Measurements from ENCODE around the gene ABCA1. TPM values are rescaled to one million over a fixed set of nuclear protein-coding genes. Genes with fewer than 3 reads are reported as not detected.
A peak's percentile ranks its signal among the peaks of the same experiment; 100 is the strongest.

The ABCA1 gene
- total RNA-seq, 2 experiments from 2014 or later = 4.5 to 5.2 TPM

DNA sequence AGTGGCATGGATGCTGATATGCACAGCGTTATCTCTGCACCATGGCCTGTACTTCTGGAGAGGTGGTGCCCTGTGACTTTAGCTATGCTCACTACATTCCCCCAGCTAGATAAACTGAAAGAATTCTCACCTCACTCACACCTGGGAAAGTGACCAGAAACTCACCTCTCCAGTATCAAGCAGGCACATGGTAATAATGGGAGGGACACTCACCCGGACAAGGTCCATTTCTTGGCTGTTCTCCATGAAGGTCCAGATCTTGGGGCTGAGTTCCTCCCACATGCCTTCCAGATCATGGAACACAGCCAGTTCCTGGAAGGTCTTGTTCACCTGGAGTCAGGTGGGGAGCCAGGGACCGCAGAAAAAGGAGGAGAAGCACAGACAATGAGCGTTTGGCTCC lies 91.2 kb downstream of the ABCA1 start:
- H3K4me3 Mint-ChIP-seq = no peak overlapping the region
- no peak for DNase-seq

DNA sequence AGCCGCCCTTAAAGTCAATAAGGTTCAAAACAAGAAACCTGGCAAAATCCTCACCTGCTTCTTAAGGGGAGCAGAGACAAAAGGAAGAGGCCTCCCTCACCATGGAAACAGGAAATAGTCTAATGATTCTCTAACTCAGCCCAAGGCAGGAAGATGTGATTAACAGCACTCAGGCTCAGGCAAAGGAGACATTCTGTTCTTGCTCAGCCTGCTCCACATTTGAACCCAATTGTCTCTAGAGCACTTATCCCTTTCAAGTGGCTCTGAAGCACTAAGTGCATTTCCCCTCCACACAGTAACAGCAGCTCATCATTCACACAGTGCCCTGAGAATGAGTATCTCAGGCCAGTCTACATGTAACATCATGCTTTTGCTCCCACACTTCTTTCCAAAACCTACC lies 91.7 kb downstream of the ABCA1 start:
- Mint-ChIP-seq H3K27ac (peak overlapping the region; percentile 42), H3K9me3 (ENCODE audit: low read depth) (no peaks in the 10 kb centered on the region), H3K4me1 (peaks cover 12% of the 10 kb centered on the region), H3K4me3 (no peak overlapping the region), H3K36me3 (ENCODE audit: low read depth) (peaks cover 3% of the 10 kb centered on the region), H3K27me3 (no peaks in the 10 kb centered on the region)
- intact Hi-C loops (cut with DNase I, micrococcal nuclease) = no loop called here
- CTCF ChIA-PET = no interaction called here
- ATAC-seq = peak; percentile 78
- DNase-seq = no peak
- POLR2A ChIA-PET = no interaction called here

More for the DNA sequence above, 91.2 kb downstream of the ABCA1 start:
- ChIA-PET POLR2A (no interaction called here), CTCF (no interaction called here)
- Mint-ChIP-seq H3K27ac (peak overlapping the region; percentile 42), H3K4me1 (peaks cover 12% of the 10 kb centered on the region), H3K36me3 (ENCODE audit: low read depth) (no peaks in the 10 kb centered on the region), H3K9me3 (ENCODE audit: low read depth) (no peaks in the 10 kb centered on the region), H3K27me3 (no peaks in the 10 kb centered on the region)
- intact Hi-C loops (cut with DNase I, micrococcal nuclease) = no loop called here
- no peak for ATAC-seq

DNA sequence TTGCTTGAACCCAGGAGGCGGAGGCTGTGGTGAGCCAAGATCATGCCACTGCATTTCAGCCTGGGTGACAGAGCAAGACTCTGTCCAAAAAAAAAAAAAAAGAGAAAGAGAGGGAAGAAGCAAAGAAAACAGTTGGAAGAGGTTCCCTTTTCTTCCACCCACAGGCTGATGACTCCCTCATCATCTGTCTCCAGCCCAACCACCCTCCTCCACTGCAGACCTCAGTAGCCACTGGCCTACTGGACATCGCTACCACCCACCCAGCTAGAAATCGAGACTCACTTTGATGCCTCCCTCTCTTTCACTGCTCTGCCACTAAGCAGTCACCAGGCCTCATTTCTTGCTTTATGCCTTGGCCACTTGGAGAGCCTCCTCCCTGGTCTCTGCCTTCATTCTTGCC lies 92.8 kb downstream of the ABCA1 start:
- Mint-ChIP-seq H3K36me3 (ENCODE audit: low read depth) (peaks cover 6% of the 10 kb centered on the region), H3K9me3 (ENCODE audit: low read depth) (no peaks in the 10 kb centered on the region), H3K27me3 (no peaks in the 10 kb centered on the region), H3K4me3 (no peak overlapping the region), H3K4me1 (peaks cover 12% of the 10 kb centered on the region), H3K27ac (peak overlapping the region; percentile 2)
- ATAC-seq (no peak), DNase-seq (no peak)
- CTCF ChIA-PET = interaction anchor here (0.7 kb wide), 1 partner anchor 512 kb away, joined by 5 read pairs; no protein-coding TSS in a partner anchor
- intact Hi-C loops (cut with DNase I, micrococcal nuclease) = no loop called here
- POLR2A ChIA-PET = no interaction called here

DNA sequence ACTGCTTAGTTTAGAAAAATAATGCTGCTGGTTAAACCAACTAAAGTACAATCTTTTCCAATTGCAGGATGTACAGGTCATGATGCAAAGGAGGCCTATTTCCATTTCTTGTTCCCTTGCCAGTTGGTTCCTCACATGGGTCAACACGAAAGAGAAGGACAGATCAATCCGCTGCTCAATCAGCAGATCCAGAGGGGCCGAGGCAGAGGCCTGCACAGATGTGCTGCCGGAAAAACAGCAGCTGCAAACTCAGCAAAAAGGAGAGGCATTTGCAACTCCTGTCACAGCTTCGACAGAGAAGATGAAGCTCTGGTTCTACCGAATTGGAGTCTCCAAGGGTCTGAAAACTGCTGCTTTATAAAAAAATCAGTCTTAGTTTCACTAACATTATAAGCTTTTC lies 94.3 kb downstream of the ABCA1 start:
- intact Hi-C loops (cut with DNase I, micrococcal nuclease) = no loop called here
- ATAC-seq (no peak), DNase-seq (no peak)
- Mint-ChIP-seq H3K4me1 (peaks cover 12% of the 10 kb centered on the region), H3K4me3 (no peak overlapping the region), H3K9me3 (ENCODE audit: low read depth) (no peaks in the 10 kb centered on the region), H3K27ac (no peak overlapping the region), H3K36me3 (ENCODE audit: low read depth) (peaks cover 10% of the 10 kb centered on the region), H3K27me3 (no peaks in the 10 kb centered on the region)
- ChIA-PET POLR2A (no interaction called here), CTCF (interaction anchor here (0.7 kb wide), 1 partner anchor 90 kb away, joined by 4 read pairs; no protein-coding TSS in a partner anchor)

DNA sequence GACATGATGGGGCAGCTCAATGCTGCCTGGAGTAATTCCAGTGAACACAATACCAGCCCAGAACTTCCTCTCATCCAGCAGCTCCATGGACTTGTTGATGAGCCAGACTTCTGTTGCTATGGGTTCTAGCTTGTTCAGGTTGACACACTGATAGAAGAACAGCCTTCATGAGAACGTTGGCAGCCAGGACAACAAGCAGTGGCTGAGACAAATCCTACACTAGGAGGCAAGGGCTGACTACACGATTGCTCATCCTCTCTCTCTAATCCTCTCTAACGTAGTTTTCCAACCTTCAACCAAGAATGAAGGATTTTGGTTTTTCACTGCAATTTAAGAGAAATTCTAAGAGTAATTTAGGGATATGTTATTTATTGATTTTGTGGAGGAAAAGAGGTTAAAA lies 96.3 kb downstream of the ABCA1 start:
- ChIA-PET CTCF (no interaction called here), POLR2A (no interaction called here)
- DNase-seq (no peak), ATAC-seq (no peak)
- Mint-ChIP-seq H3K4me1 (peaks cover 7% of the 10 kb centered on the region), H3K27me3 (no peaks in the 10 kb centered on the region), H3K27ac (no peak overlapping the region), H3K4me3 (no peak overlapping the region), H3K36me3 (ENCODE audit: low read depth) (peaks cover 13% of the 10 kb centered on the region), H3K9me3 (ENCODE audit: low read depth) (no peaks in the 10 kb centered on the region)
- intact Hi-C loops (cut with DNase I, micrococcal nuclease) = no loop called here

DNA sequence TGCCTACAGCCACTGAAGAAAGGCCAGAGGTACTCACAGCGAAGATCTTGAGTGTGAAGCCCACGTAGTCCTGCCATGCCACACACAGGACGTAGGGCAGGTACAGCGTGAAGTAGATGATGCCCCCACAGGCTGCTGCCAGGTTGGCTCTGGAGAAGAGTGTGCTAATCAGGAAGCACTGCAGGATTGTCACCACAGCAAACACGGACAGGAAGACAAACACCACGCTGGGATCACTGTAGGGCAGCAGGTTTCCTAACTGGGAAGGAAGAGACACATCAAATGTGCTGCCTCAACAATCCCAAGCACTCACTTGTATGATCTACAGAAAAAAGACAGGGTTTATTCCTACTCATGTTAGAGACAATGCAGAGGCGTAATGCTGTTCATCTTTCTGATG lies 101.0 kb downstream of the ABCA1 start:
- H3K27ac Mint-ChIP-seq = no peak overlapping the region
- POLR2A ChIA-PET = no interaction called here
- CTCF ChIA-PET = no interaction called here

DNA sequence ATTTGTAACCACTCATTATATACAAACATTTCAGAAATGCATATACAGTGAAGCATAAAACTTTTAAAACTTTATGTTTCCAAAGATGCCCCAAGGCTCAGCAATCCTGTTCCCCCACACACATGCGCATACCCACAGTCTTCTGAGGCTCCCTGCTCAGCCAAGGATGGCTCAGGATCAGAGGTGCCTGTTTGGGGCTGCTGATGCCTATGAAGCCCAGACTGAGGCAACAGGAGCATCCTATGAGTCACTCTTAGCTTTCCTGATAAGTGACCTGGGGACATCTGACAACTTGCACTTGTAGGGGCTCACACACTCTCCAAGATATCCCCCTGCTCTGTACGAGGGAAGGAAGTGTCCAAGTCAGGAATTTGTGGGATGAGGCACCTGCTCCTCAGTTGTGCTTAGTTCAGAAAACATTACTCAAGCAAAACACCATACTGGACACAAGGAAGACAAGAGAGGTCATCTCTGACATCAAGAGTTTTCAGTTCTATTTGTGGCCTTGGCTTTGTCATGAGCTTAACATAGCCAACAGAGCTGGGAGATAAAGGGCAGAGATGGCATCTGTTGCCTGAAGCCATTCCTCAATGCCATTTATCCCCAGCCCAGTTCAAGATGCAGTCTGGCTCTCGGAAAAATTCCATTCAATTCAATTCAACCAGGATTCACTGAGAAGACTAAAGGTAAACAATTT lies 101.7 kb downstream of the ABCA1 start:
- ATAC-seq (no peak), DNase-seq (no peak)
- Mint-ChIP-seq H3K4me3 (no peak overlapping the region), H3K36me3 (ENCODE audit: low read depth) (peaks cover 18% of the 10 kb centered on the region), H3K4me1 (no peaks in the 10 kb centered on the region), H3K27me3 (no peaks in the 10 kb centered on the region), H3K27ac (no peak overlapping the region), H3K9me3 (ENCODE audit: low read depth) (no peaks in the 10 kb centered on the region)
- ChIA-PET POLR2A (no interaction called here), CTCF (interaction anchor here (0.6 kb wide), 1 partner anchor 20 kb away, joined by 3 read pairs; no protein-coding TSS in a partner anchor)
- intact Hi-C loops (cut with DNase I, micrococcal nuclease) = no loop called here

More for the DNA sequence above, 101.0 kb downstream of the ABCA1 start:
- Mint-ChIP-seq H3K4me3 (no peak overlapping the region), H3K27me3 (no peaks in the 10 kb centered on the region), H3K9me3 (ENCODE audit: low read depth) (no peaks in the 10 kb centered on the region), H3K36me3 (ENCODE audit: low read depth) (peaks cover 21% of the 10 kb centered on the region), H3K4me1 (no peaks in the 10 kb centered on the region)
- ATAC-seq (no peak), DNase-seq (no peak)
- intact Hi-C loops (cut with DNase I, micrococcal nuclease) = no loop called here

DNA sequence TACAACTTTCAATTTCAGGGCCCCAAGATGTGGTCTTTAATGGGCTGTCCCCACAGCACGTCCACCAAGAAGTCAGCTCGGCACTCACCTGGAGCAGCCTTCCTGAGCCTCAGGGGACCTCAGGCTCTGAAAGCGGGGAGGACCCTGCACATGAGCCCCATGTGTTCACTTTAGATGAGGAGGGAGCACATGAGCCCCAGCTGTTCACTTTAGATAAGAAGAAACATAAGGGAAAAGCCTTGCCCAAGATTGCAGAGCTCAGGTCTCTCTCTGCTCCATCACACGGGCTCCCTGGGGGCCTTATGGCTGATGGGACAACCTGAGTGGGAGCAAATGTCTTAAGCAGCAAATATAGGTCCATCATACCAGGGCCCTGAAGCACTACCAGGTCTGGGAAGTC lies 107.6 kb downstream of the ABCA1 start:
- CTCF ChIA-PET = interaction anchor here (0.7 to 0.8 kb wide), 2 partner anchors 13 to 38 kb away, joined by 3 read pairs; no protein-coding TSS in a partner anchor
- ATAC-seq (no peak), DNase-seq (no peak)
- no peaks in the 10 kb centered on the region for H3K9me3 Mint-ChIP-seq (ENCODE audit: low read depth)
- POLR2A ChIA-PET = no interaction called here
- H3K4me1 Mint-ChIP-seq = no peaks in the 10 kb centered on the region
- H3K36me3 Mint-ChIP-seq (ENCODE audit: low read depth) = peaks cover 21% of the 10 kb centered on the region
- H3K27ac Mint-ChIP-seq = no peak overlapping the region
- intact Hi-C loops (cut with DNase I, micrococcal nuclease) = no loop called here
- H3K27me3 Mint-ChIP-seq = no peaks in the 10 kb centered on the region
- H3K4me3 Mint-ChIP-seq = no peak overlapping the region

DNA sequence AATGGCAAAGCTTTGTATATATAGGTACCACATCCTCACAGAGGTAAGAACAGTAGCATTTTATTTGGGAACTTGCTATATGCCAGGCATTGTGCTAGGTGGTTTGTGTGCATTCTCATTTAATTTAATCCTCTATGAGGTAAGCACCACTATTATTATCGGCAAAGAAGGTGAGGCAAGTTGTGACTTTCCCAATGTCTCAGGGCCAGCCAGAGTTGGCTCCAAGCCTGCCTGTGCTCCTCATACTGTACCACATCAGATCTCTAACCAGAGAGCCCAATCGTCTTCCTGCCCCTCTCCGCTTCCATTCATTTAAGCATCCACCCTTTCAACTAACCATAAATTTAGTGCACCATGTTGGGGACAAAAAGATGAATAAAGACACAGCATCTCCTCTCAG lies 108.9 kb downstream of the ABCA1 start:
- DNase-seq (no peak), ATAC-seq (no peak)
- H3K9me3 Mint-ChIP-seq (ENCODE audit: low read depth) = no peaks in the 10 kb centered on the region
- POLR2A ChIA-PET = no interaction called here
- H3K4me1 Mint-ChIP-seq = no peaks in the 10 kb centered on the region
- no peak overlapping the region for H3K4me3 Mint-ChIP-seq
- intact Hi-C loops (cut with DNase I, micrococcal nuclease) = no loop called here
- H3K36me3 Mint-ChIP-seq (ENCODE audit: low read depth) = peaks cover 21% of the 10 kb centered on the region
- no peaks in the 10 kb centered on the region for H3K27me3 Mint-ChIP-seq
- no peak overlapping the region for H3K27ac Mint-ChIP-seq
- CTCF ChIA-PET = no interaction called here

DNA sequence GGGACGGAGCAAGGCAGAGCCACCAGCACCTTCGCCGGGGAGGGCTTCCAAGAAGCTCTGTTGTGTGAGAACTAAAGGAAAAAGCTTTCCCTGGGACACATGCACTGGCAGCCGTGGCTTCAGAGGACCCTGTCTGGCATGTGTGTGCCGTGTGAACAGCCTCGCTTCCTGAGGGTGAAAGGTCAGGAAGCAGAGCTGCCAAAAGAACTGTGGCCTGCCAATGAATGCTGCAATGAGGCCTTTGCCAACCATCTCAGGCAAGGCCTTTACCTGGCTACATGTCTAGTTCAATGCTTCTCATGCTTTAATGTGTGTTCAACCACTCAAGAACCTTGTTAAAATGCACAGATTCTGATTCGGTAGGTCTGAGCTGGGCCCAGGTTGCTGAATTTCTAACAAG lies 110.5 kb downstream of the ABCA1 start:
- ChIA-PET POLR2A (no interaction called here), CTCF (no interaction called here)
- no peaks in the 10 kb centered on the region for H3K4me1 Mint-ChIP-seq
- H3K27ac Mint-ChIP-seq = no peak overlapping the region
- no peak for DNase-seq
- peaks cover 22% of the 10 kb centered on the region for H3K36me3 Mint-ChIP-seq (ENCODE audit: low read depth)
- no peak overlapping the region for H3K4me3 Mint-ChIP-seq
- no peaks in the 10 kb centered on the region for H3K9me3 Mint-ChIP-seq (ENCODE audit: low read depth)
- ATAC-seq = no peak
- intact Hi-C loops (cut with DNase I, micrococcal nuclease) = no loop called here
- H3K27me3 Mint-ChIP-seq = no peaks in the 10 kb centered on the region

DNA sequence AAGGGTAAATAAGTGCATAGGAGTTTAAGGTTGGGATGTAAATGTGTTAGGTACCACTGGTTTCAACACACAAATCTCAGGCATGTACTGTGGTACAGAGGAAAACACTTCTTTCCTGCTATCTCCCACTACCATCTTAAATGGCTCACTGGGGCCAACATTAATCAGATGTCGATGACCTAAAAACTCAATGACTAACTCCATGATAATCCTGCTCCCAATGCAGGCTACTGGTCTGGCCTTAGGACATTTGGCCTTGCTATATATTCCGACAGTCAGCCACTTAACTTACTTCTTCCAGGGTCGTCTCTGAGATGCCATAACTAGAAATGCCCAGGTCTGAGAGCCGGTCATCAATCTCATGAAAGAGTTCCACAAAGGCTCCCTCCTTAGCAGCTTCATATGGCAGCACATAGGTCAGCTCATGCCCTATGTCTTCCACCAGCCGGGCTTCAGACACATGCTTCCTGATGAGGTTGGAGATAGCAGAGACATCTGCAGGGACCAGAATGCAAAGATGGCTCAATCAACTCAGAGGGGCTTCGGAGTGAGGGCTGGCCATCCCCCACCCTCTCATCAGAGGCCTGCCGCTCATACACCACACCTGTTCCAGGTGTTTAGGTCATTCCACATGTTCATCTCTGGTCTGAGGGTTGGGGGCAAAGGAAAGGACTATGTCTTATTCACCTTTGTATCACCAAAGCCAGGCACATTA lies 111.9 kb downstream of the ABCA1 start:
- Mint-ChIP-seq H3K9me3 (ENCODE audit: low read depth) (no peaks in the 10 kb centered on the region), H3K27ac (no peak overlapping the region), H3K4me3 (no peak overlapping the region), H3K4me1 (no peaks in the 10 kb centered on the region), H3K27me3 (no peaks in the 10 kb centered on the region), H3K36me3 (ENCODE audit: low read depth) (peaks cover 22% of the 10 kb centered on the region)
- no peak for ATAC-seq
- DNase-seq = no peak
- POLR2A ChIA-PET = no interaction called here
- CTCF ChIA-PET = no interaction called here
- intact Hi-C loops (cut with DNase I, micrococcal nuclease) = no loop called here
